HG03108 (cell line): ENCODE results near the gene REC8.
"Not testable (repeated sequence)": the region's sequence is repeated elsewhere in the genome, so short reads cannot be mapped to it uniquely, and the experiment has no call there.

Experiments
- ATAC-seq: cut with Tn5 transposase; IDR thresholded peaks from one replicate; pipeline ENCODE4 v1.9.1; 2021; ENCODE audit warnings: moderate library complexity; ENCODE audit not compliant: unreplicated experiment

REC8 gene

DNA sequence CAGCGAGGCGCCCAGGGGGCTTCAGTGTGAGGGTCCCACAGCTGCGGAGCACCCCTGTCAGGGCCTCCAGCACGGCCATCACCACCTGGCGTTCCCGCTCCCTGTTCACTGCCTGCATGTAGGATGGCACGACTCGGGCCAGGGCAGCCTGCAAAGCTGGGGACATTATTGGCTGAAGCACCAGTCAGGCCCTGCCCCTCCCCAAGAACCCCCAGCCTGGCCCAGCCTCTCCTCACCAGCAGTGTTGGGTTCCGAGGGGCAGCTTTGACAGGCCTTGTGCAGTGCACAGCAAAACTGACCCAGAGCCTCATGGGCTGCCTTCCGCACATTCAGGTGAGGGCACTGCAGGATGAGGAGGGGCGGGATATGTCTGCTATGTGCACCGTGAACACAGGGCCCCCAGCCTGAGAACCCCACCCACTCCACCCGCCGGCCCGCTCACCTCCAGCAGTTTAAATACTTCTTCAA lies 11.2 kb downstream of the REC8 start:
- ATAC-seq, result no peak

DNA sequence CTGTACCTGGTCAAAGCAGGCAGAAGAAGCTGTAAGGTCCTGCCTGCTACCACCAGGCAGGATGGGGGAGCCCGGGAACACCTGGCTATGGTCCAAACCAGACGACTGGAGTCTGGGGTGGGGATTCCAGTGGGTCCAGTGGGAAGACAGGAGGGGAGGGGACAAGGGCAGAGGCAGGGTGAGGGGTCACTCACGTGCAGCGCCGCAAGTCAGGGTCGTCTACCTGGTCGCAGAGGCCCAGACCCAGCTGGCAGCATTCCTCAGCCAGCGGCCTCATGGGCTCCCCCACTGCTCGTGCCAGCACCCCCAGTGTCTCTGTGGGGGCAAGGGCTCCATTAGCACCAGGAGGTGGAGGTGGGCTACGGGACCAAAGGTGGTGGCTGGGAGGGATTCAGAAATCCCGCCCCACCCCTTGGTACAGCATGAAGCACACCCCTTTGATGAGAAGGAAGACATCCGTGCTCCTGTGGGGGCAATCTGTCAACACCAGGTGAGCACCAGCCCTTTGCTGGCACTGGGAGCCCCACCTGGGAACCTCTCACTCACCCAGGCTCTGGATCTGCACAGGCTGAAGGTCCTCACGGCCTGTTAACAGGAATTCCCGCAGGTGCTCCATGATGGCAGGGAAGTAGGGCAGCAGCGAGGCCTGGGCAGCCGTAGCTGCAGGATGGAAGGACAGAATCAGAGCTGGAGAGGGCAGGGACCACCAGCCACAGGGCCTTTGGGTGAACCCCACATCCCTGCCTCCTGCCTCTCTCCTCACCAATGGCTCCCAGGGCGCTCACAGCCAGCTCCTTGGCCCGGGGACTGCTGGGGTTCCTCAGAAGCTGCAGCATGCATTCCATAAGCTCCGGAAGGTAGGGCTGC lies 12.5 kb downstream of the REC8 start:
- no peak for ATAC-seq

DNA sequence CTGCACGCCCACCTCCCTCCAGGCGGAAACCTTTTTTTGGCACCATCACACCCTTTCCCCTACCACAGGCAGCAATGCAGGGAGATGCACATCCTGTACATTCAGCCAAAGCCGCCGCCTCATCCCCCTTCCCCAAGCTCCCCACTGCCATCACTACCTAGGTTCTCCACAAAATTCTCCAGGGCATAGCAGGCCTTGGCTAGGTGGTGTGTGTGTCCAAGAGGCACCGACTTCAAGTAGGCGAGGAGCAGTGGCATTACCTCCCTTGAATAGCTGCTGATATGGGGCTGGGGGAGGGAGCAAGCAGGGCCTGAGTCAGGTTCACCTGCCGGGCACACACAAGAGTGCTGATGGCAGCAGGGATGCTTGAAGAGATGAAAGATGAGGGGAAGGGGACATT lies 13.1 kb downstream of the REC8 start:
- ATAC-seq, result no peak

DNA sequence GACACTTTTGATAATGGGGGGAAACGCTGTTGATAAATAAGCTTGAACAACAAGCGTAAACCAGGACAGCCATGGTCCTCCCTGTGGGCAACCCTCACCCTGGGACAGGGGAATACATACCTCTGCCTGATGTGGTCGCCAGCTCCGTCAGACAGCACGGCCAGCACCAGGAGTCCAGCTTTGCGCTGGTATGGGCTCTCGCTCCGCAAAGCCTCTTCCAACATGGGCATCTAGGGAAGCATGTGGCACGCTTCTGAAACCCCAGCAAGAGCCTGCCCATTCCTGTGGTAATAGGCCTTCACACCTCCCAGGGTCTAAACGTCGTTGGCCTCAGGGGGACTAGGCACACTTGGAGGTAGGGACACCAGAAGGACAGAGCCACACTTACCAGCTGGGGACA lies 13.9 kb downstream of the REC8 start:
- no peak for ATAC-seq

DNA sequence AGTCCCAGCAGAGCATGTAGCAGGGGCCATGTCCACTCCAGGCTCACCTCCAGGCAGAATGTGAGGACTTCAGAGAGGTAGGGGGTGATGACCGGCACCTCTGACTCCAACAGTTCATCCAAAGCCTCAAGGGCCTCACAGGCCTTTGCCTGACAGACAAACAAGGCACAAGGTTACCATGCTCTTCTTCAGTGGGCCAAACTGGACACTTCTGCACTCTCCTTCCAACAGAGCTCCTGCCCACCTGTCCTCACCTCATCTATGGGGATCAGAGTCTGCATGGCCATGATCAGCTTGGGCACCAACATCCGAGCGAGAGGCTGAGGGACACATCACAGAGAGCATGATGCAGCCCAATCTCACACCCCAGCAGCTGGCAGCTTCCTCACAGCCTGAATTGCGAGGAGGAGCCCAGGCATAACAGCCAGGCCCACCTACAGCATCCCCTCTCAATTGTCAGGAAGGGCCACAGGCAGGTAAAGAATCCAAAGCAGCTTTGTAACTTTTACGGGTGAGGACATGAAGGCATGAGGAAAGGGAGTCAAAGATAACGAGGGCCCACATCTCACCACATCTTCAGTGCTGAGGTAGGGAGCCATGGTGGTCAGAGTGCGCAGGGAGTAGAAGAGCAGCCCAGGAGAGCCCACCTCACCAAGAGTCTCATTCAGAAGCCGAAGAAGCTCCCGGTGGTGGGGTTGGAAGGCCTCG lies 15.1 kb downstream of the REC8 start:
- no peak for ATAC-seq

DNA sequence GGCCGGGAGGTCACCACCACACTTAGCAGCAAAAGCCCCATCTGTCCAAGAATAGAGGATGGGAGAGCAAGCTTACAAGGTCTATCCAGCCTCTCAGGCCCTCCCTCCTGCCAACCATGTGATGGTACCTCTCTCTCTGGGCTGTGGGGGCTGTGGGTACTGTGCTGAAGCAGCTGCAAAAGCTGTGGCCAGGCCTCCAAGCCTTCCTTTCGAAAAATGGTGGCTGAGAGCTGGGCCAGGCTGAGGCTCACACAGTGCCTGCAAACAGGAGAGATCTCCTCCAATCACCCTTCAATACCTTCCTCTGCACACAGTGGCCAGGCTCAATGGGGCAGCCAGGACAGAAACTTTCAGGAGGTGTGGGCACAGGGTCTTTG lies 15.6 kb downstream of the REC8 start:
- ATAC-seq, result no peak

DNA sequence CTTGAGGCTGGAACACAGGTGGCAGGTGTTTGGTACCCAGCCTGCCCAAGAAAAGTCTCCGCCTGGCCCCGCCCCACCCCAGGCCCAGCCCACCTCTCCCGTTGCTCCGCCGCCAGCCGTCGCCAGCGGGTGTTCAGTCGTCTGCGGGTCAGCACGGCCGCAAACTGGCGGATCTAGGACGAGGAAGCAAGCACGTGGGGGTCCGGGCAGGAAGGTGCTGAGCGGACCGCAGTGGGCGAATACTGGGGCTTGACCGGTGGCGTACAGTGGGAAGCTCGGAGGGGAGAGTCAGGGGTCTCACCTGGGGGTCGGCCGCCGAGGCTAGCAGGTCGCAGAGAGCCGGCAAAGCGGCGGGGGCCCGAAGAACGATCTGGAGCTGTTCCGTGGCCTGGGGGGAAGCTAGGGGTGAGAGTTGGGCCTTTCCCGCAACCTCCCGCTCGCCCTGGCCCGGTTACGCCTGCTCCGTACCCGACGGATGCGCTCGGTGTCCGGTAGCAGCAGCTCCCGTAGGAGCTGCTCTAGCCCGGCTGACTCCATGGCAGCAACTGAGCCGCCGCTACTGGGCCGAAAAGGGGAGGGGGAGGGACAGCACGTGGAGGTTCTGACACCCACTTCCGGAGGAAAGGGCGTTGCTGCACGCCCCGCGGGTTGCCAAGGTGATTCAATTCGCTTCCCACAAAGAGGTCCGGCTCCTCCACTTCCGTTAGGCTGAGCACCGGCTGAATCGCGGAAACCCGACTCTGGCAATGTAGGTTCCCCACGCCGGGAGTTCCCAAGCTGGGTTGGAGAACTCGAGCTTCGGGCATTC lies 16.6 kb downstream of the REC8 start, which contains the start of gene IPO4:
TSS of gene IPO4 (minus strand) at position 566 of the 808 bp plus-strand sequence. CDS start at position 537, 29 bp downstream.
- peak; percentile 84 for ATAC-seq

DNA sequence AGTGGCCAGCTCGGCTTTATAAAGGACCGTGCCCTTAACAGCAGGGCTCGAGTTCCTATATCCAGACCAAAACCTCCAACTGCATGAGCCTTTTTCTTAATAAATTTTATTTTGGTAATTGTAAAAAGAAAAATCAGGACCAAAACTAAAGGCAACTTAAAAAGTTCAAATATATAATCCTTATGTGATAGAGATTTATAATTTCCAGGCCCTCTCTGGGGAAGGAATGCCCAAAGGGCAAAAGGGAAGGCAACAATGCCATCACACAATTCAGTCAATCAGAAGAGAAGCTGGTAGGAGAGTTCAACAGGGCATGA lies 17.1 kb downstream of the REC8 start:
- ATAC-seq, result no peak

DNA sequence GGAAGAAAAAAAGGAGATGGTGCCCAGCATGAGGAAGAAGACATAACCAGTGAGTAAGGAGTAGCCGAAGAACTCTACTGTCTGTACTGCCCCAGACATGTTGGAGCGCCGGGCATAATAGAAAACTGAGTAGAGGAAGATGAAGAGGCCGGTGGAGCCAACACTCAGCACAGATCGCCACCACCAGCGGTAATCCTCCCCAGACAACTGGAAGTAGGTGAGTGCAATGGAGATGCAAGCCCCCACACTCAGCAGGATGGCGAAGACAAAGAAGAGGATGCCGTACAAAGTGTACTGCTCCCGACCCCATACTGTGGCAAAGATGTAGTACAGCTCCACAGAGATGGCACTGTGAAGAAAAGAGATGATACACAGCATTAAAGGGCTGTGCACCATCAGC lies 17.6 kb downstream of the REC8 start:
- no peak for ATAC-seq

DNA sequence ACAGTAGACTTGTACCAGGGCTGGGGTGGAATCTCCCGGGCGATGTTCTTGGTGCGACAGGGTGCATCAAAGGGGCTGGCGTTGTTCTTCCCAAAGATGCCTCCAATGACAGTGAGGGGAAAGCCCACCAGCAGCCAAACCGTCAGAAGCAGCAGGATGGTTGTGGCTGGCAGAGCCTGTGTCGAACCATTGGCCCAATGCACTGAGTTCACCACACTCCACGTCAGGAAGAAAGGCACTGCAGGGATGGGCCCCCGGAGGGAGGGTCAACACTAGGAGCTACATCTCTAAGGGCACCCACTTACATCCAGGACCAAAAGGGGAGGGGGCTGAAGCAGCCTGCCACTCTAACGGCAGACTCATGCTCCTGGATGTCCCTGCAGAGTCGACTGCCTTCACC lies 18.5 kb downstream of the REC8 start:
- no peak for ATAC-seq

DNA sequence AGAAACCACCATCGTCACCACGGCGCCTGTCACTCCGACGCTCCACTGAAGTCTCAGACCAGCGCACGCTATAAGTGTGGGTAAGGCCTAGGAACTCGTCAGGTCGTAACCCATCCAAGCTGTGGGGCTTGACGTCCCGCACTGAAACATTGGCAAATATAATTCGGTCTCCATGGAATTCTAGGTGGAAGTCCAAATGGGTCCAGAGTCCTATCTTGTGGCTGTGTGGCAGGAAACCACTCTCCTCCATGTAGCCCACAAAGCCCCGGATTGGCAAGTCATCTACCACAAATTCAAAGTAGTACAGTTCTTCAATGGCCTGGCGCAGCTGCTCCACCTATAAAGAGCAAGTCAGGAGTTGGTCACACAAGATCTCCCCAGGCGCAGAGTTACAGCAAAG lies 21.1 kb downstream of the REC8 start:
- no peak for ATAC-seq

DNA sequence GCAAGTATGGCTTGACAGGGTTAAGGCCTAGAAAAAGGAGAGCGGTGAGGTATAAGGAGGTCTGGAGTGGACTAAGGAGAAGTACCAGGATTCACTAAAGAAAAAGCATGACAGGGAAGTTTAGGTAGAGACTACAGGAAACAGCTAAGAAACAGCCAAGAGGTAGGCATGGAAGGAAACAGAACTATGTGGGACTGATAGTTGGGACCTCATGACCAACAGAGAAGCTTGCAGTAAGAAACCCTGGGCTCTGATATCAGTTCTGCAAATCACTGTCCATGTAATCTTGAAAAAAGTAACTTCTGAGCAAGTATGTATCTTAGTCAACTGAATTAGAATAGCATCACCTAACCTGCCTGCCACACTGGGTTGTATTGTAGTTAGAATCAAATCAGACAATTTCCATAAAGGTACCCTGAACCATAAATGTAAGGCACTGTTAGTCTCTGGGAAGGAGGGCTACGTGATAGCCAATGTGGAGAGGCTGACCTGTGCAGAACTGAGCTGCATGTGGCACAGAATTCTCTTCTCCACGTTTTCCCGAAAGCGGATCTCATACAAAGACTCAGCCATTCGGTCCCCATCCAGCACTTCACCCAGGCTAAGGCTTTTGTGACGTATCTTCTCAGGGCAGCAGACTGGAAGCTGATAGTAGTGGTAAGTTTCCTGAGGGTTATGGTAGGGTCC lies 22.4 kb downstream of the REC8 start:
- ATAC-seq, result no peak

DNA sequence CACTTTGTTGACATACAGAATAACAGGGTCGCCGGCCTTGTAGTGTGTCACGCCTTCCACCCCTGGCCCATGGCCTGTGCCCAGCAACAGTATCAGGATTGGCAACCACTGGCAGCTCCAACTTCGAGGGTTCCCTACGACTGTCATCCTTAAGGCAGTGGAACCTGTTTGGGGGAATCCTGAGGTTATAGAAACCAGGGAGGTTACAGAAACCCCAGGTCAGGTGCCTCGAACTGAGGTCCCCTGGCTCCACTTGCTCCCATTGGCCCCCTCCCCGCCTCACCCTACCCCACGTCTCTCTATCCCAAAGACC lies 22.9 kb downstream of the REC8 start:
- ATAC-seq, result no peak

DNA sequence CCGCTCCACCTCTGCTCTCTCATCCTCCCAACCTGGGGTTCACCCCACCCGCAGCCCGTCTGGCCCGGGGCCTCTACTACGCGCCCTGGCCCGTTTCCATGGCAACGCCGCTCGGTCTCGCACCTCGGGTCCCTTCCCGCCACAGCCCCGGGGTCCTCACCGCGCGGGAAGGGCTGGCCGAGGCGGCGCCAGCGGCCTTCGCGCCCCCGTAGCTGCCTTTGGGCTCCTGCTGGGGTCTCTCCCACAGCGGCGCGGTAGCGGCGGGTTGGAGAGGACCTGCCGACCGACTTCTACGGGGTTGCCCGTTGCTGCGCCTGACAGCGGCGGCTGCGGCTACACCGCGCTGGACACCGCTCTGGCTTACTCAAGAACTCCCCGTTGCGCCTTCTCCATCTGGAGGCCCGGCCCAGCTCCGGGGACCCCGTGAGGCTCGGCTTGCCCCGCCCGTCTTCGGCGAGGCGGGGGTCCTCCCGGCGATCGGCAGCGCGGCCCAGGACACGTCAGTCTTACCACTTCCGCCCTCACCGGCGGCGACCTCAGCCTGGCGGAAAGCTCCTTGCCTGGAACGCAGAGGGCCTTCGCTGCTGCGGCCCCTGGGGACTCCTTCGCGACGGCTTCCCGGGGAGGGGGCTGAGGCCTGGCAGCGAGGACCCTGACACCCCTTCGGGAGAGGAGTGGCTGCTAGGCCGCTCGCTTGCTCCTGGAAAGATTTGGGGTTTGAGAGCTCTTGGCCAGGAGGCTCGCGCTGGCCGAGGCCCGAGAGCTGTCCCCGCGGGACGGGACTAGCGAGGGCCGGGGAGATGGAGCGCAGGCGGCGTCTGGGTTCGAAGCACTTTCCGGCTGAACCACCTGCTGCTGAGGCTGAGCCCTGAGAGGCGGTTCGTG lies 23.5 kb downstream of the REC8 start, which contains the start of gene TM9SF1:
TSS of gene TM9SF1 (minus strand) at position 256 of the 885 bp plus-strand sequence. CDS start 422 bp downstream, outside the sequence.
- peak; percentile 80 for ATAC-seq

DNA sequence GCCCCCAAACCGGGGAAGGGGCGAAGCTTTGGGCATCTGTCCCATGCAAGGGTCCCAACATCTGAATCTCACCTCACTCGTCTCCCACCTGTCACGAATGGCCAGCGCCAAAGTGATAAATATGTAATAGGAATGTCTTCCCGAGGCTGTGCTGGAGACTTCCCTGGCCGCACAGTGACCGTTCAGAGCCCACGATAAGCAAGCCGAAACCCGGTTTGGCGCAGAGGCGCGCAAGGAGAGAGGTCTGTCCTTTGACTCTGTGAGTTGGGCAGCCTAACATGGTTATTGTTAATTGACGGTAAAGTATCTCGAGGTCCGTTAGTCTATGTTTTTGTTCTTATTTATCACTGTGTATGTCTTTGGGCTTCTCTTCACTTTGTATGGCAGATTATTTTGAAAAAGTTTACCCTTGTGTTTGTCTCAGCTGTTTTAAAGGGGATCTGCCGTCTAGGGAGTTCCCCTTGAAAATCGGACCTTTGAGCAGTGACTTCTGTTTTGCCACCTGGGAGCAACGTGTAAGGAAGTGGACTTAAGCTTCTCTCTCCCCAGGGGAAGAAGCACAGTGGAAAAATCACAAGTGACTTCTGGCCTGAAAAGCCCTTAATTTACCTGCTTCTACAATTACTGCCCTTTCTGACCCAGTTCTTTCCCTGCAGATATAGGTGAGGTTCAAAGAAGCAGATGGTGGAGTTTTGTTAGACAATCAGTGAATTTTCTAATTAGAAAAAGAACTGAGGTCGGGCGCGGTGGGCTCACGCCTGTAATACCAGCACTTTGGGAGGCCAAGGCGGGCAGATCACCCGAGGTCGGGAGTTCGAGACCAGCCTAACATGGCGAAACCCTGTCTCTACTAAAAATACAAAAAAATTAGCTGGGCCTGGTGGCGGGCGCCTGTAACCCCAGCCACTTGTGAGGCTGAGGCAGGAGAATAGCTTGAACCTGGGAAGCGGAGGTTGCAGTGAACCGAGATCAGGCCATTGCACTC lies 24.5 kb downstream of the REC8 start:
- peak; percentile 27 for ATAC-seq

DNA sequence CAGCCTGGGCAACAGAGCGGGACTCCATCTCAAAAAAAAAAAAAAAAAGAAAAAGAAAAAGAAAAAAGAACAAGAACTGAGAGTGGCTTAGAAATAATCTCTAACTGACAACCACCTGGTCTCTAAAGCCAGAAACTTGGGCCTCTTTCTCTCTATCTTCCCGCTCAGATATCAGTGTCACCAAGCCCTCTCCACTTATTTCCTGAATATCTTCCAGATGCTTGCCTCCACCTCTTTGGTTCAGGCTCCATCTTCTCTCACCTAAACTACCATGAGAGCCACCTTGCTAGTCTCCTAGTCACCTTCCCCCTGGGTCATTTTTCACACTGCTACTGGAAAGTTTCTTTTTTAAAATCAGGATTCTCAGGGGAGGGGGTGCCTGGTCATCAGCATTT lies 25.2 kb downstream of the REC8 start:
- no peak for ATAC-seq

DNA sequence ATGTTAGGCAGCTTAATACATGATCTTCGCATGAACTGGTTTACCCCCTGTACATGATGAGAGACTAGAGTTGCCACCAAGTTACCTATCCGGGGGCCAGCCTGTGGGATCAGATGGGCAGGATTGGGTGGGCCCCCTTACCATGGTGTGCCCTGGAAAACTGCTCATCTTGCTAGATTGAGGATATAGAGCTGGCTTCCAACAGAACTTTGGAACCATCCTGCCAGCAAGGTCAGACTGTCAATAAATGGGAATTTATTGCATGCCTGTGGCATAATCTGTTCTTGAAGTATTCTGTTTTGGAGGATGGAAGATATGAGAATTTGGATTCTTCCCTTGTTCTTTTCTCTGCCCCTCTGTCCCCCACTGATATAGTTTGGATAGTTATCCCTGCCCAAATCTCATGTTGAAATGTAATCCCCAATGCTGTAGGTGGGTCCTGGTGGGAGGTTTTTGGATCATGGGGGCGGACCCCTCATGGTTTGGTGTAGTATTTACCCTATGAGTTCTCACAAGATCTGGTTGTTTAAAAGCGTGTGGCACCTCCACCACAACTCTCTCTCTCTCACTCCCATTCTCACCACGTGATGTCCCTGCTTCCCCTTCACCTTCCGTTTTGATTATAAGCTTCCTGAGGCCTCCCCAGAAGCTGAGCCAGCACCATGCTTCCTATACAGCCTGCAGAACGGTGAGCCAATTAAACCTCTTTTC lies 27.1 kb downstream of the REC8 start:
- ATAC-seq, result no peak

DNA sequence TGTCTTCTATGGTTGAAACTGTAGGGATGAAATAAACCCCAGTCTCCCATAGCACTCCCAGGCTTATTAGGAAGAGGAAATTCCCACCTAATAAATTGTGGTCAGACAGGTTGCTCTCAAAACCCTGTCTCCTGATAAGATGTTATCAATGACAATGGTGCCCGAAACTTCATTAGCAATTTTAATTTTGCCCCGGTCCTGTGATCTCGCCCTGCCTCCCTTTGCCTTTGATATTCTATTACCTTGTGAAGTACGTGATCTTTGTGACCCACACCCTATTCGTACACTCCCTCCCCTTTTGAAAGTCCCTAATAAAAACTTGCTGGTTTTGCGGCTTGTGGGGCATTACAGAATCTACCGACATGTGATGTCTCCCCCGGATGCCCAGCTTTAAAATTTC lies 30.7 kb downstream of the REC8 start:
- ATAC-seq, result not testable (repeated sequence)
